Trophoblast cell (in vitro differentiated cells and primary cell): ENCODE data around the gene PLCL1.

Experiments used
- DNase-seq, 2 donors: peaks; one replicate each; pipeline ENCODE4 v3.0.0-alpha.2; 2016
- H2AFZ ChIP-seq: 2 replicates; pipeline ENCODE4 v1.6.1; 2013; ENCODE audit warnings: low read length, moderate library complexity, mild to moderate bottlenecking; ENCODE audit not compliant: insufficient read depth, poor library complexity
- H2AK5ac ChIP-seq: 2 replicates; pipeline ENCODE4 v1.6.1; 2013; ENCODE audit warnings: mild to moderate bottlenecking, low read length
- H2BK120ac ChIP-seq: 2 replicates; pipeline ENCODE4 v1.6.1; 2013; ENCODE audit warnings: low read length, mild to moderate bottlenecking, moderate library complexity; ENCODE audit not compliant: insufficient read depth, poor library complexity
- H2BK12ac ChIP-seq: 2 replicates; pipeline ENCODE4 v1.6.1; 2013; ENCODE audit warnings: mild to moderate bottlenecking, low read length, moderate library complexity
- H2BK5ac ChIP-seq: 2 replicates; pipeline ENCODE4 v1.6.1; 2013; ENCODE audit warnings: low read length, low read depth, moderate library complexity, mild to moderate bottlenecking; ENCODE audit not compliant: poor library complexity
- H3K14ac ChIP-seq: 2 replicates; pipeline ENCODE4 v1.6.1; 2013; ENCODE audit warnings: mild to moderate bottlenecking, low read length
- H3K18ac ChIP-seq: 2 replicates; pipeline ENCODE4 v1.6.1; 2013; ENCODE audit warnings: mild to moderate bottlenecking, low read length
- H3K23ac ChIP-seq: 2 replicates; pipeline ENCODE4 v1.6.1; 2013; ENCODE audit warnings: low read length
- H3K27ac ChIP-seq: 2 replicates; pipeline ENCODE4 v1.5.1; 2013; ENCODE audit warnings: low read depth, mild to moderate bottlenecking, inconsistent platforms, low read length, moderate library complexity
- H3K27me3 ChIP-seq: 2 replicates; pipeline ENCODE4 v1.6.1; 2013; ENCODE audit warnings: inconsistent platforms, mild to moderate bottlenecking, low read length, moderate library complexity; ENCODE audit not compliant: insufficient read depth
- H3K36me3 ChIP-seq, 2 experiments: 1 replicate in 1 of 2; 2 replicates in 1 of 2; pipeline ENCODE4 v1.6.1; 2013; ENCODE audit warnings: low read length in 2 of 2, mild to moderate bottlenecking in 2 of 2, moderate library complexity in 1 of 2; ENCODE audit not compliant: insufficient read depth in 2 of 2, control insufficient read depth in 1 of 2
- H3K4ac ChIP-seq: 2 replicates; pipeline ENCODE4 v1.6.1; 2013; ENCODE audit warnings: low read depth, mild to moderate bottlenecking, low read length, moderate library complexity
- H3K4me1 ChIP-seq, 2 experiments: 1 replicate in 1 of 2; 2 replicates in 1 of 2; pipeline ENCODE4 v1.6.1; 2013; ENCODE audit warnings: low read length in 2 of 2, mild to moderate bottlenecking in 2 of 2, moderate library complexity in 1 of 2; ENCODE audit not compliant: insufficient read depth in 2 of 2, control insufficient read depth in 1 of 2
- H3K4me2 ChIP-seq: 2 replicates; pipeline ENCODE4 v1.6.1; 2013; ENCODE audit warnings: inconsistent platforms, mild to moderate bottlenecking, low read length, moderate library complexity
- H3K4me3 ChIP-seq: 2 replicates; pipeline ENCODE4 v1.5.1; 2013; ENCODE audit warnings: mild to moderate bottlenecking, low read depth, low read length, inconsistent platforms
- H3K79me1 ChIP-seq: one replicate; pipeline ENCODE4 v1.6.1; 2013; ENCODE audit warnings: low read length
- H3K79me2 ChIP-seq: 2 replicates; pipeline ENCODE4 v1.6.1; 2013; ENCODE audit warnings: low read length, mild to moderate bottlenecking; ENCODE audit not compliant: control insufficient read depth, insufficient read depth, poor library complexity
- H3K9ac ChIP-seq: 2 replicates; pipeline ENCODE4 v1.6.1; 2013; ENCODE audit warnings: mild to moderate bottlenecking, low read length
- H3K9me3 ChIP-seq: 2 replicates; pipeline ENCODE4 v1.6.1; 2013; ENCODE audit warnings: low read depth, mild to moderate bottlenecking, control low read depth, inconsistent platforms, low read length; ENCODE audit not compliant: insufficient read depth
- H4K12ac ChIP-seq: 2 replicates; pipeline ENCODE4 v1.6.1; 2013; ENCODE audit warnings: low read depth, mild to moderate bottlenecking, low read length, moderate library complexity
- H4K8ac ChIP-seq: 2 replicates; pipeline ENCODE4 v1.6.1; 2013; ENCODE audit warnings: low read depth, mild to moderate bottlenecking, low read length, moderate library complexity
- H4K91ac ChIP-seq: one replicate; pipeline ENCODE4 v1.6.1; 2013; ENCODE audit warnings: low read depth, mild to moderate bottlenecking, low read length, moderate library complexity
- WGBS: extraction: QIAGEN DNeasy Blood & Tissue Kit; methylation state at CpG from one replicate; pipeline ENCODE4 v1.1.7; 2013; ENCODE audit warnings: missing lambda C conversion rate; ENCODE audit not compliant: insufficient read length, insufficient coverage; ENCODE audit errors: extremely low coverage; 5-methylcytosine and 5-hydroxymethylcytosine counted together

Gene PLCL1

DNA sequence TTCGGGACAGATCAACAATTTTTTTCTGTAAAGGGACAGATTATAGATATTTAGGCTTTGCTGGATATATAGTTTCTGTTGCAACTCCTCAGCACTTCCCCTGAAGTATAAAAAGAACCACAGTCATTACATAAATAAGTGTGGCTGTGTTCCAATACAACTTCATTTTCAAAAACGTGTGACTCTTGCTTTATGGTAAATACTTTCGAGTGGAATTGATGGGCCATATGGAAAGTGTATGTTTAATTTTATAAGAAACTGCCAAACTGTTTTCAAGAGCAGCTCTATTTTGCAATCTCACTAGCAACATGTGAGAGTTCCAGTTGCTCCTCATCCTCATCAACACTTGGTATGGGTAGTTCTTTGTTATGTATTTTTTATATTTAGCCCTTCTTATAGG is 370.9 kb downstream of the PLCL1 start:
- Histone ChIP-seq H3K4me3 (no peak overlapping the region), H3K27me3 (no peaks in the 10 kb centered on the region), H3K4me1 (no peaks in the 10 kb centered on the region), H4K12ac (no peak overlapping the region), H3K4me2 (no peak overlapping the region), H2BK5ac (no peak overlapping the region), H3K9me3 (no peaks in the 10 kb centered on the region), H4K8ac (no peak overlapping the region), H3K9ac (no peak overlapping the region), H2BK12ac (no peak overlapping the region), H3K27ac (no peak overlapping the region), H2AFZ (no peak overlapping the region), H4K91ac (no peak overlapping the region), H3K23ac (no peak overlapping the region), H3K36me3 (no peaks in the 10 kb centered on the region), H3K79me2 (no peaks in the 10 kb centered on the region), H2BK120ac (no peak overlapping the region), H3K79me1 (no peaks in the 10 kb centered on the region), H3K14ac (no peak overlapping the region), H3K18ac (no peak overlapping the region), H3K4ac (no peak overlapping the region), H2AK5ac (no peak overlapping the region)
- WGBS = no CpG with 5 or more reads among the region's 3 CpGs
- no peak for DNase-seq

DNA sequence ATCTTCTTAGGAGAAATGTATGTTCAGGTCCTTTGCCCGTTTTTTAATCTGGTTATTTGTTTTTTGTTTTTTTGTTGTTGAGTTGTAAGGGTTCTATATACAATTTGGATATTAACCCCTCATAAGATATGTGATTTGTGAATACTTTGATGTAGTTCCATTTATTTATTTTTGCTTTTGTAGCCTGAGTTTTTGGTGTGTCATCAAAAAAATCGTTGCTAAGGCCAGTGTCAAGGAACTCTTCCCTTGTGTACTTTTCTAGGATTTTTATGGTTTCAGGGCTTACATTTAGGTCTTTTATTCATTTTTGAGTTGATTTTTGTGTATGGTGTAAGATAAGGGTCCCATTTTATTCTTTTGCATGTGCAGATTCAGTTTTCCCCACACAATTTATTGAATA is 372.6 kb downstream of the PLCL1 start:
- no peak overlapping the region for H4K12ac ChIP-seq
- no peak overlapping the region for H2BK5ac ChIP-seq
- no peaks in the 10 kb centered on the region for H3K79me2 ChIP-seq
- H2BK120ac ChIP-seq = no peak overlapping the region
- no peak overlapping the region for H4K91ac ChIP-seq
- H2AK5ac ChIP-seq = no peak overlapping the region
- H3K79me1 ChIP-seq = no peaks in the 10 kb centered on the region
- no peak overlapping the region for H2BK12ac ChIP-seq
- H3K4ac ChIP-seq = no peak overlapping the region
- no peak overlapping the region for H2AFZ ChIP-seq
- H3K36me3 ChIP-seq = no peaks in the 10 kb centered on the region
- H3K27me3 ChIP-seq = no peaks in the 10 kb centered on the region
- H3K18ac ChIP-seq = no peak overlapping the region
- no peak overlapping the region for H4K8ac ChIP-seq
- no peak for DNase-seq
- H3K27ac ChIP-seq = no peak overlapping the region
- no CpG with 5 or more reads among the region's 2 CpGs for WGBS
- H3K14ac ChIP-seq = no peak overlapping the region
- H3K4me1 ChIP-seq = no peaks in the 10 kb centered on the region
- H3K9ac ChIP-seq = no peak overlapping the region
- H3K23ac ChIP-seq = no peak overlapping the region
- H3K4me3 ChIP-seq = no peak overlapping the region
- H3K4me2 ChIP-seq = no peak overlapping the region
- no peaks in the 10 kb centered on the region for H3K9me3 ChIP-seq

DNA sequence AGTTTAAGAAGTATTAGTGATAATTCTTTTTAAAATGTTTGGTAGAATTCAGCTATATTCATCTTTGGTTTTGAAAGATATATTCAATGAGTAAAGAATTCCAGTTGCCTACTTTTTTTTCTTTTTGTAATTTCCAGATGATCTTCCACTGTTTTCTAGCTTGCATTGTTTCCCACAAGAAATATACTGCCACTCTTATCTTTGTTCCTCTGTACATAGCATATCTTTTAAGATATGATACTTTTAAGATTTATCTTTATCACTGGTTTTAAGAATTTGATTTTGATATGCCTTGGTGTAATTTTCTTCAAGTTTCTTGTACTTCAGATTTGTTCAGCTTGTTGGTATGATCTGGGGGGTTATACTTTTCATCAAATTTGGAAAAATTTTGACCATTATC is 374.4 kb downstream of the PLCL1 start:
- peaks cover 2% of the 10 kb centered on the region for H3K9me3 ChIP-seq
- no peak overlapping the region for H2AFZ ChIP-seq
- H3K4ac ChIP-seq = no peak overlapping the region
- H3K79me1 ChIP-seq = no peaks in the 10 kb centered on the region
- H2BK12ac ChIP-seq = no peak overlapping the region
- no peak overlapping the region for H3K18ac ChIP-seq
- no peaks in the 10 kb centered on the region for H3K79me2 ChIP-seq
- no peak overlapping the region for H4K8ac ChIP-seq
- H3K4me2 ChIP-seq = no peak overlapping the region
- H2AK5ac ChIP-seq = no peak overlapping the region
- H4K91ac ChIP-seq = no peak overlapping the region
- H3K4me1 ChIP-seq = no peaks in the 10 kb centered on the region
- no peaks in the 10 kb centered on the region for H3K27me3 ChIP-seq
- no peak overlapping the region for H3K27ac ChIP-seq
- no peak overlapping the region for H2BK5ac ChIP-seq
- H4K12ac ChIP-seq = no peak overlapping the region
- no peak overlapping the region for H3K14ac ChIP-seq
- no peak overlapping the region for H3K9ac ChIP-seq
- no peak overlapping the region for H3K23ac ChIP-seq
- no peak for DNase-seq
- H3K4me3 ChIP-seq = no peak overlapping the region
- no peaks in the 10 kb centered on the region for H3K36me3 ChIP-seq
- no peak overlapping the region for H2BK120ac ChIP-seq

DNA sequence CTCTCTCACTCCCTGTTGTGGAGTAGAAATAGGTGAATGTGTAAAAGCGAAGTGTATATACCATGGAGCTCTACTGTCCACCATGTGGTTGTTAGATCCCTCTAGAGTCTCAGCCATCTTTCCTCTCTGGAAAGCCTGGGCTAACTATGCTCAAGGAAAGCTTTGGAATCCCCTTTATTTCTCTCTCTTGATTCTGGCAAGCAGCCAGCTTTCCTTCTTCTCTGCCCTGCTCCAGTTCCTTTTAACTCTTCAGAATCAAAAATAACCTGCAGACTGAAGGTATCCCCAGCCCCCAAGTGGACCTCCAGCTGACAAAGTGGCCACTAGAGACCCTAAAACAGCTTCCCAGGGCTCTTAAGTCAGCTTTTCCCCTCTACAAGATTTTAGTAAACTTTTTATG is 381.9 kb downstream of the PLCL1 start:
- Histone ChIP-seq H3K4me1 (no peaks in the 10 kb centered on the region), H3K27ac (no peak overlapping the region), H3K27me3 (no peaks in the 10 kb centered on the region), H2BK120ac (no peak overlapping the region), H4K8ac (no peak overlapping the region), H3K4me2 (no peak overlapping the region), H4K91ac (no peak overlapping the region), H3K4ac (no peak overlapping the region), H3K4me3 (no peak overlapping the region), H3K36me3 (no peaks in the 10 kb centered on the region), H3K9me3 (peaks cover 2% of the 10 kb centered on the region), H3K79me1 (no peaks in the 10 kb centered on the region), H3K14ac (no peak overlapping the region), H3K79me2 (no peaks in the 10 kb centered on the region), H3K23ac (no peak overlapping the region), H3K9ac (no peak overlapping the region), H2BK5ac (no peak overlapping the region), H2AK5ac (no peak overlapping the region), H3K18ac (no peak overlapping the region), H2BK12ac (no peak overlapping the region), H2AFZ (no peak overlapping the region), H4K12ac (no peak overlapping the region)
- DNase-seq = no peak
- no CpG with 5 or more reads among the region's 1 CpG for WGBS

DNA sequence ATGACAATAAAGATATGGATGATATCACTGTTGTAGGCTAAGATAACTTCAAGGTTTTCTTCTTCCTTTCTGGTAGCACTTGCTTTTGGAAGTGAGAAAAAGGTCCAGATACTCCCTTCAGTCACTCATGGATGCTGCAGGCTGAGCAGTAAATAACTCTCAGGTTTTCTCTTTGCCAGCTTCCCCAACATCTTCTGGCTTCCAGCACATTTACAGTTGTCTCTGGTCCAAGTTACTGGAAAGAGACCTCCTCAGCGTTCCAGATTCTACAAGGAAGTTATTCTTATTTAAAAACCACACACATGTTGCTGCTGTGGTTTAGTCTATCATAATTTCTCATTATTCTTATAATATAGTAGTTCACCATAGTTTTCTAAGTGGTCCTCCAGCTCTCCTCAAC is 383.4 kb downstream of the PLCL1 start:
- no peaks in the 10 kb centered on the region for H3K27me3 ChIP-seq
- no peak overlapping the region for H2BK12ac ChIP-seq
- no peaks in the 10 kb centered on the region for H3K79me1 ChIP-seq
- H2BK5ac ChIP-seq = no peak overlapping the region
- H3K14ac ChIP-seq = no peak overlapping the region
- no peak overlapping the region for H3K9ac ChIP-seq
- H3K4ac ChIP-seq = no peak overlapping the region
- no peak overlapping the region for H2AFZ ChIP-seq
- no peak for DNase-seq
- H4K91ac ChIP-seq = no peak overlapping the region
- no peak overlapping the region for H3K4me3 ChIP-seq
- WGBS = no CpG with 5 or more reads among the region's 1 CpG
- H4K8ac ChIP-seq = no peak overlapping the region
- no peaks in the 10 kb centered on the region for H3K36me3 ChIP-seq
- no peak overlapping the region for H3K23ac ChIP-seq
- no peak overlapping the region for H2AK5ac ChIP-seq
- peaks cover 2% of the 10 kb centered on the region for H3K9me3 ChIP-seq
- H3K18ac ChIP-seq = no peak overlapping the region
- H3K79me2 ChIP-seq = no peaks in the 10 kb centered on the region
- H3K27ac ChIP-seq = no peak overlapping the region
- no peak overlapping the region for H3K4me2 ChIP-seq
- no peaks in the 10 kb centered on the region for H3K4me1 ChIP-seq
- no peak overlapping the region for H2BK120ac ChIP-seq
- no peak overlapping the region for H4K12ac ChIP-seq
